Hematopoietic multipotent progenitor cell (in vitro differentiated cells): ENCODE data around the gene GPT2. TPM values are rescaled to one million over a fixed set of nuclear protein-coding genes. Genes with fewer than 3 reads are reported as not detected.
A peak's percentile ranks its signal among the peaks of the same experiment; 100 is the strongest.

ENCODE experiments used
- DNase-seq, 3 donors: peaks; one replicate each; pipeline ENCODE4 v3.0.0-alpha.2; 2011 to 2015; ENCODE audit warnings: low read depth in 2 of 3, low spot score in 2 of 3
- small RNA-seq: library from RNA; depleted of rRNA; stranded (forward); fragments of <200 nt; gene quantifications from one replicate; pipeline ENCODE3, GENCODE V24; 2012
- total RNA-seq: library from RNA; depleted of rRNA; stranded (reverse); fragments of >200 nt; gene quantifications from one replicate; pipeline ENCODE4 v1.2.3, GENCODE V29; 2012

GPT2 gene
- total RNA-seq, 1 donor: 8.3 TPM

DNA sequence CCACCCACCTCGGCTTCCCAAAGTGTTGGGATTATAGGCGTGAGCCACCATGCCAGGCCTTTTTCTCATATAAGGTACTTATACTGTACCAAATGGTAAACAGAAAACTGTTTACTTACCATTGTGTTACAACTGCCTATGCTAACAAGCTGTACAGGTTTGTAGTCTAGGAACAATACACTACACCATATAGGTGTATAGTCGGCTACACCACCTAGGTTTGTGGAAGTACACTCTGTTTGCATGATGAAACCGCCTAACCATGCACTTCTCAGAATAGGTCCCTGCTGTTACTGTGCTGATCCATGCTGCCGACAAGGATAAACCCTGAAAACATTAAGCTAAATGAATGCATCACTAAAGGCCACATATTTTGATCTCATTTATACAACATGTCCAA lies 70.4 kb downstream of the GPT2 start:
- no peak for DNase-seq

DNA sequence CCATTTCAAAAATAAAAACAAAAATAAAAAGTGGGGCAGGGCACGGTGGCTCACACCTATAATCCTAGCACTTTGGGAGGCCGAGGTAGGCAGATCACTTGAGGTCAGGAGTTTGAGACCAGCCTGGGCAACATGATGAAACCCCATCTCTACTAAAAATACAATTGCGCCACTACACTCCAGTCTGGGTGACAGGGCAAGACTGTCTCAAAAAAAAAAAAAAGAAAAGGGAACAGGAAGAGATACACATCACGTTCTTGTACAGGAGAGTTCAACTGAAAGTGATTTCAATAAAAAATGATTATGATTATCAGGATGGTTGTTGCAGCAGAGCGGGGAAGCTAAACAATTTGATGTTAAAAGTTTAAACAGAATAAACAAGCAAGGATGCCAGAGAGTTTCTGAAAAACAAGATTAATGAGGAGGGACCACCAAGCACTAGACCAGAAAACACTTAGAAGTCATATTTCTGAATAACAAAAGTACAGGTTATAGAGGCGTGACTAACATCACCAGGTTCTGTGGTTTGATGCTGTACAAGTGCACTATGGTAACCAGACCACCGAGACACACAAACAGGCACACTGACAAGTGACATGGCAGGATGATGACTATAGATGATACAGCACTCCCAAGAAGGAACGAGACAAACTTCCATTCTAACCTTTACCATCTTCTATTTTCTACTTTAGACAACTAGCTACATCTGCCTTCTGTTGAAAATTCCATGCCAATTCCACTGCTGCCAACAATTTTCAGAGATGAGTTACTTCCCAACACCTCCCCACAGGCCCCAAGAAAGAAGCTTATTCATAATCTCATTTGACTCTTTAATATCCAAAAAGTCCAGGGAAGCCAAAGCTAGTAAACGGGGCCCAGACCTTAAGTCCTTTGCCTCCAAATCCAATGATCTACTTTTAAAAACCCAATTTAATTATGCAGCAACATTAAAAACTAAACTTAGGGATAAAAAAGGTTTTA lies 77.5 kb downstream of the GPT2 start:
- peak in 2 of 3 donors; percentile 31 to 55 for DNase-seq

DNA sequence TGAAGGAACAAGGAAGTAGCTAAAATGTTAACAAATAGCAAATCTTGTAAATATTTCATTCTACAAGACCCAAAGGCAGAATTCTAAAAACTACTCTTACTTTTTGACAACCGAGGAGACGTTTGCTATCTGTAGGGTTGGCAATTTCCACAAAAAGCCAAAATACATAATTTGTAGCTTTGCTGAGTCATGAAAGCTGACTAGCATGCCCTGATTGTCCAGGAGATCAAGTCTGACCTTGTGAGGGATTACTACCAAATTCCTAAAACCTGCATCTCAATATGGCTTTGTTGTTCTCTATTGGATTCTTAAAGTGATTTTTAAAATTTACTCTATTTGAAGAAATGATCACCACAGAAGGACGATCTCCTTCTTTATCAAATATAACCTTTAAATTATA lies 78.5 kb downstream of the GPT2 start:
- no peak for DNase-seq

DNA sequence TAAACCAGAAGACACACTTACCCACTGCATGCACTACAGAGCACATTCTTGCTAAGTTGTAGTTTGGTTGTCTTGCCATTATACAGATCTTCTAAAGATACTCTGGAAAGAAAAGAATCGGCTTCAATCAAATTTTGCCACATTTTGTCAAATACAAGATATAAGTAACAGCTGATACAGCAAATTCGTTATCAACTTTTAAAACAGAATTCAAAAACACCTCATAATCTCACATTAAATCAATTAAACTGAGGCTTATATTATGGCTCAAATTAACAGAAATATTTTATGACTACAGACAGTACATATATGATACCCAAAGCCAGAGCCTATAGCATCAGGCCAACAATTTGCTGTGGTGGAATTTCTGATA lies 83.9 kb downstream of the GPT2 start:
- no peak for DNase-seq

DNA sequence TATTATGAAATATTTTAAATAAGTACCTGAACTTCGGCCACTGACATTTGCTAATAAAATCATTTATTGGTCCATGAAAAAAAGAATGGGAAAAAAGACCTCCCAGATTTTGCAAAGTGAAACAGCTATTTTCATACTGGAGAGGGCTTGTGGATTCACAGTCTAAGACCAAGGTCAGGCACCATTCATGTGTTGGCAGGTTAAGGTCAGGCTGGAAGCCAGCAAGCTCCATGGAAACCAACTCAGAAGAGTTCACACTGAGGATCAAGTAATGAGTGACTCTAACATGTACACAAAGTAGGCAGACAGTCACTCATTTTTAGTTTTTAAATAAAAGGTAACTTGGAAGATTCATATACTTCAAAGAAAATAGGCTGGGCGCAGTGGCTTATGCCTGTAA lies 85.9 kb downstream of the GPT2 start:
- DNase-seq: no peak

DNA sequence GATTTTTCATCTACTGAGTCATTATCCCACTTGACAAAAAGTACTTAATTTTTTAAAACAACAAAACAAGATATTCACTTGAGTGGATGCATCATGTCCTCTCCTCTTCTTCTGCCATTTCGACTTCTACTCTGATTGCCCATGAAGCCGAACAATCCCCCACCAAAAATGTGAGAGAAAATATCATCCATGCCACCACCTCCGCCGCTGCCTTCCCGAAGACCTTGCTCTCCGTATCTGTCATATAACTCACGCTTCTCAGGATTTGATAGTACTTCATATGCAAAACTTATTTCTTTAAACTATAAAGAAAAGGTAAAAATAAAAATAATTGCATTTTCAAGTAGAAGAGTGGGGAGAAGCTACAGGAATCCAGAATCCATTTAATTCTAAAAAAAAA lies 87.1 kb downstream of the GPT2 start:
- no peak for DNase-seq

- DNase-seq: peak; percentile 7 to 14 (median 13)
Measured at GRCh38 chr16:46972429-46973206, 88.5 kb downstream of the GPT2 start.

DNA sequence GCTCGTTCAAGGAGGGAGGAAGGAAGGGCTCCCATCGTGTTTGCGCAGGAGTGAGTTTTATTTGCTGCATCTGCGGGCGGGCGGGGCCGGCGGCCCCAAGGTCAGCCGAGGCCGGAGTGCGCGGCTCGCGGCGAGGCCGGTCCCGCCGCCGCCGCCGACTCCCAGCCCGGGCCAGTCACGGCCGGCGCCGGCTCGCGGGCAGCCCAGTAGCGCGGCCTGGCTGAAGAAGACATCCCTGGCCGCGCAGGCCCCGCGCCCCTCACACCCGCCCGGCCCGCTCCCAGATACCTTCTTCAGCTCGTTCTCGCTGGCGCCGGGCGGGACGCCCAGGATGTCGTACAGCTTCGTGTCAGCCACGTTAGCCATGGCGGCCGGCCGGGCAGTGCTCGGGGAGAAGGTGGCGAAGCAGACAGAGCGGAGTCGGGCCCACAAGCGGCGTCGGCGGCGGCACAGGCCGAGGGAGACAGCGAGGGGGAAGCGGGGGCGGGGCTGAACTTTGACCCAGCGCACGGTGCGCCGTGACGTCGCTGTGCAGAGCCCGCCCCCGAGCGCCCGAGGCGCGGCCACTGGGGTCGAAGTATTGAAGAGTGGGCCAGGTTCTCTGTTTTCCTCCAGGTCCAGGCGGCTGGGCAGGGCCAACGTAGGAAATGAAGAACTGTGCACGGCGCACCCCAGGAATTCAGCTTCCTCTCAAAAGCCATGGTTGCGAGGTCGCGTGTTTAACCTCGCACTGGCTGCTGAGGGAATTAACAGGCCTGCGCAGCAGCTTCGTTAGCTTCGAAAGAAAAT lies 89.2 kb downstream of the GPT2 start, which contains the start of gene DNAJA2:
Gene DNAJA2, minus strand, starts transcription at position 468 of the 789 bp plus-strand sequence. Its CDS starts 102 bp downstream, at position 366.
- DNase-seq: peak; percentile 92 to 93 (median 92)

DNA sequence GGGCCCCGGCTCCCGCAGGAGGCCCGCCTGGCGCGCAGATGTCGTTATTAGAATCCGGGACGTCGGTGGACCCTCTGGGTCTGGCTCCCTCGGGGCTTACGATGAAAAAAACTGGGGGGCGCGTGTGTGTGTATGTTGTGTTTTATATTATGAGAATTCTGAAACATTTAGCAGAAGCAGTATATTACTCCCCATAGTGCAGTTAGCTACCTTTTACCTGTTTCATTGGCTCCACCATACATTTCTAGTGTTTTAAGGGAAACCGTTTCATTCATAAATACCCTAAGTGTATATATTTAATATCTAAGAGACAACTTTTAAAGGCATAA lies 89.8 kb downstream of the GPT2 start:
- DNase-seq: no peak

GRCh38 chr16:46974352-46974751 lies 90.2 kb downstream of the GPT2 start:
- DNase-seq: peak in 2 of 3 donors; percentile 13 to 25

DNA sequence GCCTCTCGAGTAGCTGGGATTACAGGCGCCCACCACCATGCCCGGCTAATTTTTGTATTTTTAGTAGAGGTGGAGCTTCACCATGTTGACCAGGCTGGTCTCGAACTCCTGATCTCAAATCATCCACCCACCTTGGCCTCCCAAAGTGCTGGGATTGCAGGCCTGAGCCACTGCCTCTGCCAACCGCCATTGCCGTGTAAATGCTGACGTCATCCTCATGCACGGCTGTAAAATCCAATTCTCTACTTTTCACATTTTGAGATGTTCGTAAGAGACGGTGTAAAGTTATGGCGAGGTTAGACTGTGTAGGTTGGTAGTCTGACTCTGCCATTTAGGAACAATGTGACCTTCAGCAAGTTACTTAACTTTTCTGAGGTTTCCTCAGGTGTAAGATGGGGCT lies 91.0 kb downstream of the GPT2 start:
- DNase-seq: no peak

GRCh38 chr16:46975908-46976470 lies 91.8 kb downstream of the GPT2 start:
- DNase-seq: no peak

DNA sequence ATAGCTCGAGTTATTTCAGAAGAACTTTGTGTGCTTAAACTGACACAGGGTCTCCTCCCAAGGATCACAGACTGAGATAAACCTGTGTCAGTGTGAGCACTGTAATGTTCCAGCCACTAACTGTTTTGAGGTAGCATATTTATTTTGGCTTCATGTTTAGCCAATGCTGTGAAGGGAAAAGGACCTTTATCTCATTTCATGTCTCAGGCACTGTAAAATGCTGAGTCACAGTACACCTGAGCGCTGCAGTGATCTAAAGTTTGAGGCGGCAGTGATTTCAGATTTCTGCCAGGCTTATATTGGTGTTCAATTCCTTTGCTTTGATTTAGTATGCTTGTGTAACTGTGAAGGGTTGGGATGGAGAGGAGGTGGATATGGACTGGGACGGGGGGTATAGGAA lies 92.4 kb downstream of the GPT2 start:
- DNase-seq: no peak

Small RNAs within 50 kb of the gene (small RNA-seq; reads per million reads assigned to genes)
- not detected for gene AC007225.2

Other genes with a start within 250 kb of the GPT2 start
- gene VPS35, start 195.2 kb upstream of the GPT2 start, total RNA-seq: 44.2 TPM
- 3.8 TPM for gene ORC6, start 194.7 kb upstream of the GPT2 start, total RNA-seq
- 0.27 TPM for gene MYLK3, start 136.0 kb upstream of the GPT2 start, total RNA-seq
- 3.5 TPM for gene C16orf87, start 53.2 kb upstream of the GPT2 start, total RNA-seq
- 19.7 TPM for gene DNAJA2, start 89.3 kb downstream of the GPT2 start, total RNA-seq